K562 (cell line): ENCODE results near the gene FAM53C. TPM values are rescaled to one million over a fixed set of nuclear protein-coding genes. Genes with fewer than 3 reads are reported as not detected.
A peak's percentile ranks its signal among the peaks of the same experiment; 100 is the strongest.

Experiments
- CEBPB ChIP-seq: fragments of 450-650 bp; IDR thresholded peaks from 2 replicates; pipeline ENCODE4 v1.6.1; 2016; ENCODE audit warnings: missing genetic modification characterization, missing compliant biosample characterization
- CREBBP ChIP-seq: IDR thresholded peaks from one replicate; pipeline ENCODE4 v1.6.1; 2012; ENCODE audit warnings: low read depth, mild to moderate bottlenecking, control low read depth, inconsistent platforms, low read length
- ETV6 ChIP-seq, 3 experiments: fragments of 150-350 bp in 1 of 3; sonication (generic) in 1 of 3; formaldehyde crosslinking in 1 of 3; IDR thresholded peaks; 2 replicates each; pipeline versions ENCODE4 v1.6.1 to v1.8.0; 2014 to 2022; ENCODE audit warnings: borderline replicate concordance in 2 of 3, low read depth in 2 of 3, antibody characterized with exemption in 1 of 3, low read length in 1 of 3, mild to moderate bottlenecking in 1 of 3, missing genetic modification reagents in 1 of 3
- HIVEP1 ChIP-seq: fragments of 250-450 bp; sonication (Bioruptor Pico); IDR thresholded peaks from 2 replicates; pipeline ENCODE4 v1.4.0; 2020; ENCODE audit warnings: mild to moderate bottlenecking
- KLF1 ChIP-seq: fragments of 450-650 bp; IDR thresholded peaks from 2 replicates; pipeline ENCODE4 v1.6.1; 2016; ENCODE audit warnings: missing genetic modification characterization, missing compliant biosample characterization
- MAZ ChIP-seq, 2 experiments: fragments of 450-650 bp in 1 of 2; sonication (generic) in 1 of 2; formaldehyde crosslinking; IDR thresholded peaks in 1 of 2; conservative IDR thresholded peaks in 1 of 2; 2 replicates each; pipeline versions ENCODE4 v1.4.0 to v1.5.0; 2020; ENCODE audit warnings: mild to moderate bottlenecking in 1 of 2, missing genetic modification reagents in 1 of 2
- MCM2 ChIP-seq: fragments of 450-650 bp; IDR thresholded peaks from 2 replicates; pipeline ENCODE4 v1.6.1; 2017; ENCODE audit warnings: low read depth, mild to moderate bottlenecking
- NR0B1 ChIP-seq: fragments of 450-650 bp; IDR thresholded peaks from one replicate; pipeline ENCODE4 v1.6.1; 2018; ENCODE audit warnings: mild to moderate bottlenecking, moderate library complexity; ENCODE audit not compliant: partially characterized antibody
- PREB ChIP-seq: sonication (generic); formaldehyde crosslinking; IDR thresholded peaks from 2 replicates; pipeline ENCODE4 v1.8.1; 2023; ENCODE audit warnings: mild to moderate bottlenecking, missing genetic modification reagents
- RBBP5 ChIP-seq: fragments of 200-600 bp; sonication (generic); IDR thresholded peaks from 2 replicates; pipeline ENCODE4 v1.6.1; 2012; ENCODE audit warnings: borderline replicate concordance, mild to moderate bottlenecking, low read length, control low read depth, inconsistent platforms; ENCODE audit not compliant: insufficient read depth, poor library complexity, severe bottlenecking
- RBM17 ChIP-seq: fragments of 200-400 bp; formaldehyde crosslinking; IDR thresholded peaks from 2 replicates; pipeline ENCODE4 v1.6.1; 2017; ENCODE audit warnings: low read depth, mild to moderate bottlenecking, low read length, borderline replicate concordance
- SAFB ChIP-seq: fragments of 200-400 bp; formaldehyde crosslinking; IDR thresholded peaks from 2 replicates; pipeline ENCODE4 v1.6.1; 2017; ENCODE audit warnings: low read depth, low read length, borderline replicate concordance
- SUPT5H ChIP-seq: fragments of 450-650 bp; IDR thresholded peaks from 2 replicates; pipeline ENCODE4 v1.6.1; 2016
- TFAM ChIP-seq: fragments of 250-450 bp; sonication (Bioruptor Pico); conservative IDR thresholded peaks from 2 replicates; pipeline ENCODE4 v1.5.0; 2021; ENCODE audit warnings: mild to moderate bottlenecking, moderate library complexity
- ZBTB7A ChIP-seq: IDR thresholded peaks from 2 replicates; pipeline ENCODE4 v1.6.1; 2011; ENCODE audit warnings: low read depth, mild to moderate bottlenecking, low read length, moderate library complexity, borderline replicate concordance; ENCODE audit not compliant: control insufficient read depth
- ZNF197 ChIP-seq: fragments of 200-800 bp; sonication (Bioruptor generic); IDR thresholded peaks from 2 replicates; pipeline ENCODE4 v1.6.1; 2016; ENCODE audit warnings: low read depth, missing genetic modification characterization, missing compliant biosample characterization
- ZNF695 ChIP-seq: fragments of 450-650 bp; formaldehyde crosslinking; IDR thresholded peaks from 2 replicates; pipeline ENCODE4 v1.4.0; 2020; ENCODE audit warnings: mild to moderate bottlenecking, moderate library complexity
- polyA plus RNA-seq, 8 experiments: library from polyadenylated mRNA; depleted of rRNA in 4 of 8; stranded (reverse) in 5 of 8; unstranded in 3 of 8; fragments of >200 nt; fragmentation: Nextera tagmentation in 2 of 8; fragmentation: Illumina TruSeq in 1 of 8; extraction: Ambion mirVana in 2 of 8; extraction: Trizol in 1 of 8; gene quantifications; 2 replicates each; pipeline versions ENCODE4 v1.2.1 to v1.2.3, GENCODE V29; 2011 to 2014; ENCODE audit warnings: inconsistent platforms in 1 of 8, missing spikeins in 1 of 8
- total RNA-seq, 7 experiments: library from RNA; depleted of rRNA in 6 of 7; stranded (reverse); fragments of >200 nt in 6 of 7; fragmentation: Illumina TruSeq in 2 of 7; extraction: Trizol in 2 of 7; gene quantifications; 2 replicates each; pipeline versions ENCODE4 v1.2.1 to v1.2.3, GENCODE V29; 2011 to 2021; ENCODE audit warnings: low replicate concordance in 1 of 7
- TF ChIP-seq, protein P1 (sequence below): fragments of 450-650 bp; formaldehyde crosslinking; IDR thresholded peaks from 2 replicates; pipeline ENCODE4 v1.4.0; 2022; ENCODE audit warnings: missing genetic modification characterization
- TF ChIP-seq, protein P2 (sequence below): sonication (generic); IDR thresholded peaks from 2 replicates; pipeline ENCODE4 v1.6.1; 2016

FAM53C gene
- total and polyA plus RNA-seq, 9 of the 15 experiments (the other 6 are each of a cell fraction or from before 2014, with no cell fraction given), result 9.7 to 38.5 (median 25.2) TPM

DNA sequence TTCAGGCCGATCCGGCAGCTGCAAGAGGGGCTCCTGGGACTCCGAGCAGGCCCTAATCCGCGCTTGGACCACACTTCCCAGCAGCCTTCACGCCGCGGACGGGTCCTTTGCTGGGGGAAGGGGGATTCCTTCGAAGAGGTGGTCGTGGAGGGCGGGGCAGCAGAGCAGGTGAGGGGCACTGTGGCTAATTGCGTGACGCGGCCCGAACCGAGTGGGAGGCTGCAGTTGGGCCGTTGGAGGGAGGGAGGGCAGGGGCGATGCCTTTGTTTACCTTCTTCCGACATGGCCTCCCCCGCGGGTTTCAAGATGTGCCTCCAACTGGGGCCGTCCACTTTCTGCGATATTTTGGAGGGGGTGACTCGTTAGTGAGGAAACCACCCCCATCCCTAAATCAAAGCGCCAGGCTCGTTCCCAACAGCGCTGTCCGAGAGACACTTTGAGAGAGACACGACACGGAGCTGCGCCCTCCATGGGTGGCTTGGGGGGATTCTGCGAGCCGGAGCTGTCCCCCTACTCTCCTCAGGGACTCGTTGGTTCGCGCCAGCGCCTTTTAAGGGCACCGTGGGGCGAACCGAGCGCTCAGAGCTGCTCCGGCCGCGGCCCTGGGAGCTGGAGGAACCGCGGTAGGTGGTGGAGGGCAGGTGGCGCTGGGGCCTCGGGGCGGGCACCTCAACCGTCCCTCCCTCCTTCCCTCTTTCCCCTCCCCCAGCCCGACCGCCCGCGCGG lies at the start of gene FAM53C (continued):
- no peak for TF ChIP-seq NR0B1
- TF ChIP-seq SAFB, result no peak
- TF ChIP-seq, protein P1, sequence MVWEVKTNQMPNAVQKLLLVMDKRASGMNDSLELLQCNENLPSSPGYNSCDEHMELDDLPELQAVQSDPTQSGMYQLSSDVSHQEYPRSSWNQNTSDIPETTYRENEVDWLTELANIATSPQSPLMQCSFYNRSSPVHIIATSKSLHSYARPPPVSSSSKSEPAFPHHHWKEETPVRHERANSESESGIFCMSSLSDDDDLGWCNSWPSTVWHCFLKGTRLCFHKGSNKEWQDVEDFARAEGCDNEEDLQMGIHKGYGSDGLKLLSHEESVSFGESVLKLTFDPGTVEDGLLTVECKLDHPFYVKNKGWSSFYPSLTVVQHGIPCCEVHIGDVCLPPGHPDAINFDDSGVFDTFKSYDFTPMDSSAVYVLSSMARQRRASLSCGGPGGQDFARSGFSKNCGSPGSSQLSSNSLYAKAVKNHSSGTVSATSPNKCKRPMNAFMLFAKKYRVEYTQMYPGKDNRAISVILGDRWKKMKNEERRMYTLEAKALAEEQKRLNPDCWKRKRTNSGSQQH (CRISPR knock-in tag), result 0 out of 2 replicates have a peak, but pooled peaks have one; percentile 51
- TF ChIP-seq ZBTB7A, result peak; percentile 67; the same call in 1 of the 2 replicates
- peak; percentile 65 for TF ChIP-seq RBBP5
- no peak for TF ChIP-seq RBM17
- peak; percentile 66 for TF ChIP-seq CEBPB (tag)
- no peak for TF ChIP-seq TFAM
- TF ChIP-seq, protein P2, sequence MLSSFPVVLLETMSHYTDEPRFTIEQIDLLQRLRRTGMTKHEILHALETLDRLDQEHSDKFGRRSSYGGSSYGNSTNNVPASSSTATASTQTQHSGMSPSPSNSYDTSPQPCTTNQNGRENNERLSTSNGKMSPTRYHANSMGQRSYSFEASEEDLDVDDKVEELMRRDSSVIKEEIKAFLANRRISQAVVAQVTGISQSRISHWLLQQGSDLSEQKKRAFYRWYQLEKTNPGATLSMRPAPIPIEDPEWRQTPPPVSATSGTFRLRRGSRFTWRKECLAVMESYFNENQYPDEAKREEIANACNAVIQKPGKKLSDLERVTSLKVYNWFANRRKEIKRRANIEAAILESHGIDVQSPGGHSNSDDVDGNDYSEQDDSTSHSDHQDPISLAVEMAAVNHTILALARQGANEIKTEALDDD, result no peak
- peak; percentile 90 to 92 for TF ChIP-seq MAZ (CRISPR knock-in tag; conservative IDR thresholded peaks at IDR 0.05 in 1 of 2, IDR thresholded peaks at IDR 0.05 in 1 of 2)
- no peak for TF ChIP-seq MCM2
- no peak for TF ChIP-seq ETV6 (IDR thresholded peaks at IDR 0.05; ENCODE audit: borderline replicate concordance in 1 of 2, low read depth in 2 of 2, low read length in 1 of 2)
- TF ChIP-seq ETV6 (CRISPR knock-in tag; IDR thresholded peaks at IDR 0.05; ENCODE audit: borderline replicate concordance), result no peak
- TF ChIP-seq HIVEP1 (CRISPR knock-in tag), result no peak
- 0 out of 2 replicates have a peak, but pooled peaks have one; percentile 11 for TF ChIP-seq KLF1 (tag)
- no peak for TF ChIP-seq ZNF197 (CRISPR knock-in tag)
- no peak for TF ChIP-seq ZNF695 (CRISPR knock-in tag)
- TF ChIP-seq SUPT5H, result peak; percentile 99
- no peak for TF ChIP-seq CREBBP
- no peak for TF ChIP-seq PREB (CRISPR knock-in tag)
